HG03066 (cell line): ENCODE measurements around the gene PSD2.

ENCODE experiments used
- ATAC-seq: cut with Tn5 transposase; IDR thresholded peaks from one replicate; pipeline ENCODE4 v1.9.1; 2021; ENCODE audit warnings: low read depth; ENCODE audit not compliant: unreplicated experiment

Gene PSD2

DNA sequence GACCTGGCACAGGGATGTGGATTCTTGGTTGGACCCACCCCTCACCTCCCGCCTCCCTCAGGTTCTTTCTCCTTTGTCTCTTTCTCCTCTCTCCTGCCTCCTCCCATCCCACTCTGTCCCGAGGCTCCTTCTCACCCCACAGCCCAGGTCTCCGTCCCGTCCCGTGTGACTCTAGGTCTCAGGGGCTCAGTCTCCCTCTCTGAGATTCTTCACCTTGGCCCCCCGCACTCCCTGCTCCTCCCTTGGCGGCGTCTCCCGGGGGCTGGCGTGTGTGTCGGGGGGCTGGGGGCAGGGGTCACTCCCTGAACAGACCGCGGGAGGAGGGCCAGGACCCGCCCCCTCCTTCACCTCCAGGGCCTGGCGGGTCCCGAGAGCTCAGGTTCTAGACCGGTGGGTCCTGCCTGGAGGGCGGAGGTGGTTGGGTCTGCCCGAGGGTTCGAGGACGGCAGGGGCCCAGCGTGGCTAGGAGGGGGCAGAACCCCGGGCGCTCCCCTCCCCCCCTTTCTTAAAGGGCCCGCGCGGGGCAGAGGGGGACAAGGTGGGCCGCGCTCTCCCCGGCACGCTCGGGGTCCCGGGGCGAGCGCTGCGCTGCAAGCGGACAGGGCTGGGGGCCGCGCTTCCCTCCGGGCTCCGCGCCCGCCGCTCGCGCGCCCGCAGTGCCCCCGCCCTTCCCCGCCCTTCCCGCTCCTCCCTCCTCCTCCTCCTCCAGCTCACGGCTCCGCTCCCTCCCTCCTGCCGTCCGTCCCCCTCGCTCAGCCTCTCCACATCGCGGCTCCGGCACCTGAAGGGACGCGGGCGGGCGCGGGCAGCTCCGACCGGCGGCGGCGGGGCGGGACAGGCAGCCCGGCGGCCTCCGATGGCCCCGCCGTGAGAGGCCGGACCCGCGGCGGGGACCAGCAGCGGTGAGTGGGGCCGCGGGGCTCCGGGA lies at the start of gene PSD2:
Gene PSD2 (plus strand): TSS at position 735 of the 928 bp plus-strand sequence. CDS start 13,633 bp downstream, outside the sequence.
- ATAC-seq = no peak

DNA sequence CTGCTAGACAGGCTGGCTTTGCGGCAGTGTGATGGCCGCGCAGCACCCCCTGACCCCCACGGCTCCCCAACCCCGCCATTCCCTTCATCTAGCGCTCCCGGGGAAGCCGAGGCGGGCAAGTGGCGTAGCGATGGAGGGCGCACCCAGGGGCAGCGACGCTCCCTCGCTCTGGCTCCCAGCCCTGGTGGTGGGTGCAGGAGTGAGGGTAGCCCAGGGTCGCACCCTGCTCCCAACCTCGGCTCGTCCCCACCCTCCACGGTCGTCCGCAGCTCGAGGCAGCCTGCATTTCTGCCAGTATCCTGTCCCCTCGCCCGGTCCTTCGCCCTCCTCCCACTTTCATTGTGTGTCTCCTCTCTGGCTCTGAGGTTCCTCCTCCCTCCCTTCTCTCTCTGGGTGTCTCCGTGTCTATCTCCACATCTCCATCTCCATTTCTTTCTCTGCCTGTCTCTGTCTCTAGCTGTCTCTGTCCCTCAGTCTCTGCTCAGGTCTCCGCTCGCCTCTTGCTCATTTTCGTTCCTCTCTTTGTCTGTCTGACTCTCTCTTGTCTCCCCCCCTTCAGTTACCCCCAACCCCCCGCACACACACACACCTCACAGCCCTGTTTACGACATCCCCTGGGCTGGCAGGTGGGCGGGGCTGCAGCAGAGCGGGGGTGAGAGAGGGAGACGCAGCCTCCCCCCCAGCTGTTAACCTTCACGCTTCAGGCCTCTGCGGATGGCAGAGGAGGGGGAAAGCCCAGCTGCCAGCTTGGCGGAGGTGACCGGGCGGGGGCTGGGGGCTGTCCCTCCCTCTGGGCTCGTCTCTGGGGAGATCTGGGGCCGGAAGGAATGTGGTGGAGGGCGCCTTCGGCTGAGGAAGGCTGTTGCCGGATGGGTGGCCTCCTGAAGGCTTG lies 48.7 kb upstream of the PSD2 start:
- ATAC-seq = peak; percentile 40

DNA sequence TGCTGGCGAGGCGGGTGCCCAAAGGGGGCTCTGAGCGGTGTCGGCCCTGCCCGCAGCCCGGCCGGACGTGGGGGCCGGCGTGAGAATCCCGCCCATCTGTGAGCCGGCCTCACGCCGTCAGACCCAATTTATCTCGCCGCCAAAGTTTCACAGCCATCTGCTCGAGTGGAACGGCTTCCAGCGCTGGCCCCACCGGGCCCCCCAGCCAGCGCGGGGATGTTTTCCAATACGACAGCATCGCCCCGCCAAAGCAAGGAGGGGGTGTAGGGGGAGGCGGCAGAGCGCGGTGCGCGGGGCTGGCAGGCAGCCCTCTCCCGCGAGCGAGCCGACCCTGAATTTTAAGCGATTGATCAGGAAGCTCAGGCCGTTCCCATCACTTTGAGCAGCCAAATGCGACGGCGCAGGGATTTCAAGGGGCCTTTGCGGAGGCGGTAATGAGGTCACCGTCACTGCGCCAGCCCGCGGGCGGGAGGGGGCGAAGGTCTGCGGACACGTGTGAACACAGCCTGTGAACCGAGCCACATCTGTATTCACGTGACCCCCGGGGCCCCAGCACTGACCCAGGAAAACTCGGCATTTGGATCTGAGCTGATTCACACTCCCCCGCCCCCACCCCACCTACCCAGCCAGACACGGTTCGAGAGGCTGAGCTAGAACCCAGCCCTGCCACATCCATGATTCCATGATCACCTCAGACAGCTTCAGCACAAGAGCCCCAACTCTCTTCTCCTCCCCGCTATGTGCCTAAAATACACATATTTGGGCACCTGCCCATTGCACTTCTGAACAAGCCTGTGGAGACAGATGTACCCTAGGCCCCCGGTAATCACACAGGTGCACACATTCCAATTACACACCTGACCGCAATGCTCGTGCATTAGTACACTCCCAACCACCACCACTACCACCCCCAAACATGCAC lies 47.8 kb upstream of the PSD2 start:
- ATAC-seq = no peak

DNA sequence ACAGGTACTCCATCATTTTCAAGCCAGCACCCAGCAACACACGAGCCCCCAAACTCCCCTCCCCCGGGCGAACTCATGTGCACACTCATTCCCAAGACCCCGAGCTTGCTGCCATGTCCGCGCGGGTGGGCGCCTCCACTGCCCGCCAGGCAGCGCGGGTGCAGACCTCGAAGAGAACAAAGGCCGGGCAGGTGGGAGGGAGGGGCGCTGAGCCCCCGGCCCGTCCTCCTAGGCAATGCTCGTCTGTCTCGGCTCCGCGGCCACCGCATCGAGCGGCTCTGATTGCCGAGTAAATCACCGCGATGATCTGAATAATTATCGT lies 47.1 kb upstream of the PSD2 start:
- no peak for ATAC-seq

DNA sequence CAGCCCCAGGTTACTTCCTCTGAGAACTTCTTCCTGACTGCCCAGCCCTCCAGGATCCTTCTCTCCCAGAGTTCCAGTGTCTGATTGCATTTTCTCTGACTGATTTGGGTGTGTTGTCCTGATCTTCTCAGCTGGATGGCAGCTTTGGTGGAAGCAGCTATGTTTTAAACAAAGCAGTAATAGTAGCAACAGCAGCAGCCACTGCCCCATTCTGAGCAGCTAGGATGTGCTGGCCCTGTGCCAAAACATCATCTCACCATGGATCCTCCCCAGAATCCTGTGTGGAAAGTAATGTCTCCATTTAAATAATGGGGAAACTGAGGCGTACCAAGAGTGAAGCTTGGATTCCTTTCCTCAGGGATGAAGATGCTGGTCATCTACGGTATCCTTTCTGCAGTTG lies 46.4 kb upstream of the PSD2 start:
- ATAC-seq = no peak

DNA sequence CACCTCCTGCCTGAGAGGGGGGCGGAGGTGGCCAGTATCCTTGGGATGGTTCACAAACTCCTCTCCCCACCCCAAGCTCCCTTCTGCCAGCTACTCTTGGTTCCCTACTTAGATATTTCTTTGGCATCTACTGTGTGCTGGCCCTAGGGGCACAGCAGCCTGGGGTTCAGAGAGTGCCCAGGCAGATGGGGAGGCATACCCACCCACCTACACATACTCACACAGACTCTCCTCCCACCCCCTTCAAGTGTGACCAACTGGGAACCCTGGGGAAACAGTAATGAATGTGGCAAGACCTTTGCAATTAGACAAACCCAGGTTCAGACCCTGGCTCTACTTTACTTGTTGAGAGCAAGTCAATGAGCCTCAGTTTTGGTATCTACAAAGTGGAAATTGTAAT lies 44.4 kb upstream of the PSD2 start:
- ATAC-seq = no peak

DNA sequence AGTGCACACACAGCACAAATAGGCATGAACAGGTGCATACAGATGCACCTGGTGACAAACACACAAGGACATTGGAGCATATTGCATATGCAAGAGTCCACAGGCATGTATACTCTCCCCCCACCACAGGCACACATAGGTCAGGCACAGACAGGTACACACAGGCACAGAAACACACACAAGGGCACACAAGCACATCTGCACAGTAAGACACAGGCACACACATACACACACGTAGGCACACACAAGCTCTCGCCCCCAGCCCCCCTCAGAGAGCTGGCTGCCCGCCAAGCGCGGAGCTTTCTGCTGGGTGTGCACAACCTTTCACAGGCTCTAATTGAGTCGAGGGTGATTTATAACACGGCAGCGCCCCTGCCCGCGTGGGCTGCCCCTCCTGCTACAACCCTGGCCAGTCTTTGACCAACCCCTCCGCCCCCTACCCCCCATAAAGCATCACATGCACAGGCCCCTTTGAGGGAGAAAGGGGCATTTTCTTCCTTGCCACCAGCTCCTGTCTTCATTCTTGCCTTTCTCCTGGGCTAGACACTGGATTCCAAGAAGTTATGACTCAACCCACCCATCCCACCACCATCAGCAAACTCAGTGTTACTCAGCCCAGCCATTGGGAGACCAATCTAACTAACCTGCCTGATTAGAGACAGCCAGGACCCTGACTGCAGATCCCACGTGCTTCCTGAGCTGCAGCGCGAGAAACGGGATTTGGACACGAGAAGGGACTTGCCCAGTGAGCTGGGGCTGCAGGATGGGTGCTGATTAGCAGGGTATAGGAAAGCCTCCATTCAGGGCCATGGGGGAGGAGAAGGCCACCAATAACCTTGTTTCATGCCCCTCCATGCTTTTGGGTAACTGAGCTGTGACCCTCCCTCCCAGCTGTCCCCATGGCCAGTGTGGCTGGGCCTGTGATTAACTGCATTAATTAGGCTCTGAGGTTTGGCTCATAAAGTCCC lies 42.8 kb upstream of the PSD2 start:
- no peak for ATAC-seq

DNA sequence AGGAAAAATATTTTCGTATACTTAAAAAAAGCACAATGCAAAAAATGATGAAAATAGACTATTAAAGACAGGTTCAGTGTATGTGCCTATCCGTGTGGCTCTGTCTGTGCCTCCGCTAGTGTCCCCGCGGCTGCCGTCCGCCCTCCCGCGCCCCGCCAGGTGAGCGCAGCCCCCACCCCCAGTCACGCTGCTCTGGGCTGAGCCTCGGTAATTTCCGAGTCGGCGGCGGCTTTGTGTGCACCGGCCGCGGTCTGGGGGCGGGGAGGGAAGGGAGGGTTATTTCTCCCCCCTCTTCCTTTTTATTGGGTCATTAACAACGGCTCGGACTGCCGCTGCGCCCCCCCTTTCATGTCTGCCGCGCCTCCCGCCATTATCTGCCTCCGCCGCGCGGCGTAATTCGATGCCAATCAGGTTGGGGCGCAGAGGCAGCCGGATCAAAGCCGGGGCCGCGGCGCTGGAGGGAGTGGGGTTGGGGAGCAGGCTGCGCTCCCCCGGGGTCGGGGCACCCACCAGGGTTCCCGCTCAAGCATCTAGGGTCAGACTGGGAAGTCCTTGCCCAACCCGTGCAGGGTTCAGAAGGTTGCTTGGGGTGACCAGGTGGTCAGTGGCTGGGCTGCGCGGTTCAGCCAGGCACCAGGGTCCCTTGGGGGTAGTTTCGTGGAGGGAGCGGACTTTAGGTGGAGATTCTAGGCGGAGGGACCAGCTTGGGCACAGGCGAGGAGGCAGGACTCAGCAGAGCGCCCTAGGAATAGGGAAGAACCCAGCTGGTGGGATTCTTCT lies 39.5 kb upstream of the PSD2 start:
- no peak for ATAC-seq

DNA sequence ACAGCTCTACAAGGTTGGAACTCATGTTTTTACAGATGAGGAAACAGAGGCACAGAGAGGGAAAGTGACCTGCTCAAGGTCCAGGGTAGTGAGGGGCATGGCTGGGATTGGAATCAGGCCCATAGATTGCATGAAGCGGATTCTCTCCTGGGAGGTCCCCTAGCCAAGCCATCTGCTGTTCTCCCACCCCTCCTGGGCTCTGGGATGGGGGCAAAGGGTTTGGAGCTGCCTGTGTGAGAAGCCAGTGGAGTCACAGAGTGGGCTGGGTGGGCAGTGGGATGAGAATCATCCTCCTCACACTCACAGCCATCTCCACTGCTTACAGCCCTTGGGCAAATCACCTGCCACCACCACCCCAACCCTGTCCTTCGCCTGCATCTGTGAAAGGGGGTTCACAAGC lies 38.6 kb upstream of the PSD2 start:
- ATAC-seq = no peak

DNA sequence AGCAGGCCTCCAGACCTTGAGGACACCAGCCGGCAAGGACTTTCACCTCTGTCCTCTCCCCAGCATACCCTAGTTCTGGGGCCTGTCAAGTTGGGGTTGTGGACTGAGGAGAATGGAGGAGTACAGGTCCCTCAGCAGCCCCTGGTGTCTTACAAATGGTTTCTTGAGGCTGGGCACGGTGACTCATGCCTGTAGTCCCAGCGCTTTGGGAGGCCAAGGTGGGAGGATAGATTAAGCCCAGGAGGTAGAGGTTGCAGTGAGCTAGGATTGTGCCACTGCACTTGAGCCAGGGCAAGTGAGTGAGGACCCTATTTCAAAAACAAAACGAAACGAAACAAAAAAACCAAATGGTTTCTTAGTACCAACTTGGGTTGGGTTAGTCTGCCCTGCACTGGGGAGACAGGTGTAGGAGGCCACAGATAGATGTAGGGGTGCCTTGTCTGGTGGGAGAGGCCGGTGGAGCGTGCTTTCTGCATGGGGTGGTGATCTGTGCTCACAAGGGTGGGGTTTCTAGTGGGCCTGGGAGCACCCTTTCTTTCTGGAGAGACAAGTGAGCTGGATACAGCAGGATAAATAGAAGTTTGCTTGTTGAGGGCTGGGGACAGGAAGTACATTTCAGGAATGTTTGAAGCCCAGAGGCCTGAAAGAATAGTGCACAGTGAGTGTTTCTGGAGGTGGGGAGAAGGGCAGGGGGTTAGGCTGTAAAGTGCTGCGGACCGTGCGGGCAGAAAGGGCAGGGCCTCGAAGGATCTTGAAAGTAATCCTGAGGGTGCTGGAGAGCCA lies 37.7 kb upstream of the PSD2 start:
- ATAC-seq = no peak

DNA sequence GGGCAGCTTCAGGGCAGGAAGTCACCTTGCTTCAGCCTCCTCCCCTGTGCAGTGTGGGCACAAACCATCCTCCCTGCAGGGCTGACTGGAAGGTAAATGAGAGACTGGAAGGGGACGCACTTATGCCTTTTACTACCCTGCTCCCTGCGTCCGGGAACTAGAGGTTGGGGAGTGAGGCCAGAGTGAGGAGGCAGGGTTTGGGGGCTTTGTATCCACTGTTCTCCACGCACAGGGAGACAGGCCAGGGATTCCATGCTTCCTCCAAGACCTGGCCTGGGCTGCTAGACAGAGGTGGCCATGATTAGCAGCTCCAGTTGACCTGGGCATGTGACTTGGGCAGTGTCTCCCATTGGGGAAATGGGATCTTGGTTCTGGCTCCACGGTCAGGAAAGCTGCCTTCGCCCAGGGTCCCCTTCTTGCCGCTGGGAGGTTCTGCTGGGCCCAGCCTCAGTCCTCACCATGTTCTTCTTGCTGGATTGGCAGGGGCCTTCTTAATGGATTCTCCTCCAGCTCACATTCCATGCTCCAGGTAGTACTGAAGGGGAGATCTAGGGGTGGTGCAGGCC lies 37.0 kb upstream of the PSD2 start:
- ATAC-seq = no peak

DNA sequence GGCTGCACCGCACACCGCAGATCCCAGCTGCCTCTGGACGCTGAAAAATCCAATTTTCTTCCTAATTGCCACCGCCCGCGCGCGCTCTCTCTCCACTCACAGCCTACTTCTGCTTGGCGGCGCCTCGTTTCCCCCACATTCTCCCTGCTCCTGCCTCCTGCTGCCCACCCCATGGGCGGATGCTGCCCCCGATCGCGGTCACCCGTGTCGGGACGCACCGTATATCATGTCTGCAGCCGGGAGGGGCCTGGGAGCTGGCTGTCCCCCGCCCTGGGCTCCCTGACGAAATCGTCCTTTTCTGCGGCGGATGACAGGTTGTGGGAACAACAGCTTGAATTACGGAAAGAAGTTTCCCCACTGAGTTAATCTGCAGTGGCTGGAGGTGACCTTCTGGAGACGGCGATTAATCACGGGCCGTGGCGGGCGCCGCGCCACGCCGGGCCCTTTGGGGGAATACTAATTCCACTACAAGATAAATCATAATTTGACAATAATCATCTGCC lies 36.3 kb upstream of the PSD2 start:
- ATAC-seq = no peak

DNA sequence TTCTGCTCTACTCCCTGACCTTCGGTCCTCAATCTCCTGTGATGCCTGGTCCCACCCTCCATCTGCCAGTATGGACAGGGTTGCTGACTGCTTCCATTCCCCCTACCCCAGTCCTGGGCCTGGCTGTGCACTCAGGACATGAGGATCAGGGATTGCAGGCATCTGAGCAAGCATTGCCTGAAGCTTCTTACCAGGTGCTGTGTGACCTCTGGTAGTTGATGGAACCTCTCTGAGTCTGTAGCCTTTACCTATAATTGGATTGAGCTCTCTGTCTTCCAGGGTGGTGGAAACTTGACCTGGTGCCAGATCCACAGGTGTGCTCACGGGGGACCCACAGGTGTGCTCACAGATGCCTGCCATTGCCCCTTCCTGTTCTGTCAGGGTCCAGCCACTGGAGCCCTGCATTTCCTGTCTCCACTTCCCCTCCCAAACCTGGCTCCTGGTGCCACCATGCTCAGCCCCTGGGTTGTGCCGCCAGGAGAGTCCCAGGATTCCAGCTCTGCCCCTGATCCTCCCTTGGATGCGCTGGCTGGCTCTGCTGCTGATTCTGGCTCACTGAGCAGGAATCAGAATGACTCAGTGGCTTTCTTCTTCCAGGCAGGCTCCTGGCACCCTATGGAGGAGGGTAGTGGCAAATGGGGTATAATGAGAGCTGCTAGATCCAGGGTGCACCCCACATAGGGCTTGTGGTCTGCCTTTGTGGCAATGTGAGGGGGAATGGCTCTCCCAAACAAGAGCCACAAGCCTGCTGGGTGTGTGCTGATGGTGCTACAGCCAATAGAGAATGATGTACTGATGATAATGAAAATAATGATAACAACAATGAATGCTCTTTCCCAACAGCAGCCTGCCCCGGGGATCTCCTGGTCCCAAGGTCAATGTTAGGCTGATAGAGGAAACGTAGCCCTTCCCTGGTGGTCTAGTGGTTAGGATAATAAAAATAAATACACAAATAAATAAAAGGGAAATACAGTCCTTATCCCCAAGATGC lies 35.2 kb upstream of the PSD2 start:
- ATAC-seq = no peak

DNA sequence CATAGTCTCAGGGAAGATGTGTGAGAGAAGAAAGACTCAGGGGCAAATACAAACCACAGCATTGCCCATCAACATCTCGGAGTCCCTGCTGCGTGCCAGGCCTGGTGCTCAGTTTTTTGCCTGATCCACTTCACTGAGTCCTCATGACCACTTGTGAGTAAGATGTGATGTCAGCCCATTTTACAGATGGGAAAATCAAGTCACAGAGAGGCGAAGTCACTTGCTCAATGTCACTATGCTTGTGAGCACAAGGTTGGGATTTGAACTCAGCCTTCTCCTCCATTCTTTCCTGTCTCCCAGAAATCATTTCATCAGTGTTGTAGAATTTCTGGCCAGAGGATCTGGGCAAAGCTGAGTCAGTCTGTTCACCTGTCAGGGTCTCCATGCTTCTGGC lies 34.6 kb upstream of the PSD2 start:
- no peak for ATAC-seq

DNA sequence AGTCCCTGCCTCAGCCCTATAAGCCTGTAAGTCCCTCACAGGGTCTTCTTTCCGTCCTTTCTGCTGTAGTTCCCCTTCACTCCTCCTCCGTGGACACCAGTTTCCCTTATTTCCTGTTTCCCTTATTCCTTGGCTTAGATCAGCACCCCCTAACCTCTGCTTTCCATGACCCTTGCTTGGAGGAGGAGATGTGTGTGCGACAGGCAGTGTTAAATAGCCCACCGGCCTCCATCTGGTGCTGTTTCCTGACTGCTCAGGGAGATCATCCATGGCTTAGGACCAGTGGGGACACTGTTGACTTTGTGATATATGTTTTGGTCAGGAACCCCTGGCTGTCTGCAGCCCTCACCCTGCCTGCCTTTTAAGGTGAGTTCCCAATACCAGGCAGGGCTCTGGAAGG lies 34.1 kb upstream of the PSD2 start:
- ATAC-seq = no peak

DNA sequence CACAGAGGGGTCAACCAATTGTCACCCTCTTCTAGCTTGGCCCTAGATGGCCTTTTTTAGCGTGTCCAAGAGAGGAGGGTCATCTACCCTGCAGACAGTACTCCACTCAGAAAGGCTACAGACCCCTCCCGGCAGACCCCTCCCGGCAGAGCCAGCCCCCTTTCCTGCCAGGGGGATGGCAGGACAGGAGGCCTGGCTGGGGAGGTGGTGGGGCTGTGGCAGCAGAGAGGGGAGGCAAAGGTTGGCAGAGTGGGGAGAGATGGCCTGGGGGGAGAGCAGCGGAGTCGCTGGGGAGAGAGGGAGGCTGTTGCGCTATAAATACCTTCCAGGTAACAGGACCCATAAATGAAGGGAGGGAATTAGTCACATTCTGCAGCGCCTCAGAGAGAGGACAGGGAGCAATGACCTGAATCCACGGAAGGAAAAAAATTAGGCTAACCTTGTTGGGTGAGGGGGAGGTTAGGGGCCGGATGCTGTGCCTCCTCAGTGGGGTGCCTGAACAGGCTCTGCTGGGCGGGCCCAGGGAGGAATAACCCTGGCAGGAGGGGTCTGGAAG lies 32.9 kb upstream of the PSD2 start:
- no peak for ATAC-seq
